ENCODE measurements around the gene ASB9.

DNA sequence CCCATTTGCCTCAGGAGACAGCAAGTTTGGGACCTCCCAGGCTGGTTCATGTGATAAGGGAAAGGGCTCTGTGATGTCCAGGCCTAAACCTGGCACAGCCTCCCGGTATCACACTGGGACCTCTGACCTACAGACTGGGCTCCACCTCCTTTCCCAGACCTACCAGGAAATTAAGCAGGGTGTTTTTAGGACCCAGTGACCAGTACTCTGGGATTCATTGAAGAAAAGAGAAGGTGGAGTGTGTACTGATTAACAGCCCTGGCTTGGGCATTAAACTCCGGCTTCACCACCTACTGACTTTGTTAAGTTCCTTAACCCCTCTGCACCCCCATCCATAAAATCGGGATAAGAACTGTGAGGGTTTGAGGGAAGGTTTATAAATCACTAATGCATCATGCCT is 28.6 kb downstream of the ASB9 start:
- TF ChIP-seq, protein P1, sequence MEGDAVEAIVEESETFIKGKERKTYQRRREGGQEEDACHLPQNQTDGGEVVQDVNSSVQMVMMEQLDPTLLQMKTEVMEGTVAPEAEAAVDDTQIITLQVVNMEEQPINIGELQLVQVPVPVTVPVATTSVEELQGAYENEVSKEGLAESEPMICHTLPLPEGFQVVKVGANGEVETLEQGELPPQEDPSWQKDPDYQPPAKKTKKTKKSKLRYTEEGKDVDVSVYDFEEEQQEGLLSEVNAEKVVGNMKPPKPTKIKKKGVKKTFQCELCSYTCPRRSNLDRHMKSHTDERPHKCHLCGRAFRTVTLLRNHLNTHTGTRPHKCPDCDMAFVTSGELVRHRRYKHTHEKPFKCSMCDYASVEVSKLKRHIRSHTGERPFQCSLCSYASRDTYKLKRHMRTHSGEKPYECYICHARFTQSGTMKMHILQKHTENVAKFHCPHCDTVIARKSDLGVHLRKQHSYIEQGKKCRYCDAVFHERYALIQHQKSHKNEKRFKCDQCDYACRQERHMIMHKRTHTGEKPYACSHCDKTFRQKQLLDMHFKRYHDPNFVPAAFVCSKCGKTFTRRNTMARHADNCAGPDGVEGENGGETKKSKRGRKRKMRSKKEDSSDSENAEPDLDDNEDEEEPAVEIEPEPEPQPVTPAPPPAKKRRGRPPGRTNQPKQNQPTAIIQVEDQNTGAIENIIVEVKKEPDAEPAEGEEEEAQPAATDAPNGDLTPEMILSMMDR (IDR thresholded peaks at IDR 0.05; ENCODE audit: insufficient read depth, low read depth, low read length) = no peak
- no peak for TF ChIP-seq EZH2 (IDR thresholded peaks at IDR 0.05; ENCODE audit: insufficient read depth, low read length)

Measured in astrocyte (in vitro differentiated cells and primary cell).